Measurements from ENCODE around the gene PALD1.

PALD1 gene

GRCh38 chr10:70600512-70601395, 122.2 kb downstream of the PALD1 start:
- Histone ChIP-seq H3K9ac (ENCODE audit: low read length) (no peak overlapping the region), H3K27ac (ENCODE audit: low read depth, low read length) (no peak overlapping the region), H3K79me2 (ENCODE audit: insufficient read depth, low read length) (no peaks in the 10 kb centered on the region), H3K36me3 (ENCODE audit: low read length) (no peaks in the 10 kb centered on the region), H3F3A (ENCODE audit: insufficient read depth) (no peaks in the 10 kb centered on the region), H4K20me1 (ENCODE audit: low read depth, low read length) (no peaks in the 10 kb centered on the region), H2AFZ (ENCODE audit: low read depth, low read length, severe bottlenecking) (no peak overlapping the region), H3K27me3 (ENCODE audit: low read length) (no peaks in the 10 kb centered on the region), H3K9me3 (ENCODE audit: insufficient read depth, low read length) (no peaks in the 10 kb centered on the region), H3K4me3 (ENCODE audit: insufficient read depth, low read length, poor library complexity, severe bottlenecking) (no peak overlapping the region), H3K9me2 (replicated peaks; ENCODE audit: insufficient read depth, low read length) (no peaks in the 10 kb centered on the region), H3K4me2 (ENCODE audit: low read depth, low read length, poor library complexity, severe bottlenecking) (no peak overlapping the region)
- no peak for TF ChIP-seq CTCF (IDR thresholded peaks at IDR 0.05; ENCODE audit: insufficient read depth, low read length, poor library complexity, severe bottlenecking)
- no peak for TF ChIP-seq EZH2phosphoT487 (conservative IDR thresholded peaks at IDR 0.05; ENCODE audit: low read length)

GRCh38 chr10:70601746-70602145, 123.2 kb downstream of the PALD1 start:
- no peak overlapping the region for H3K4me2 ChIP-seq (ENCODE audit: low read depth, low read length, poor library complexity, severe bottlenecking)
- no peaks in the 10 kb centered on the region for H3K27me3 ChIP-seq (ENCODE audit: low read length)
- no peak overlapping the region for H3K9ac ChIP-seq (ENCODE audit: low read length)
- H3K4me3 ChIP-seq (ENCODE audit: insufficient read depth, low read length, poor library complexity, severe bottlenecking): no peak overlapping the region
- no peaks in the 10 kb centered on the region for H3K9me3 ChIP-seq (ENCODE audit: insufficient read depth, low read length)
- H4K20me1 ChIP-seq (ENCODE audit: low read depth, low read length): no peaks in the 10 kb centered on the region
- TF ChIP-seq EZH2phosphoT487 (conservative IDR thresholded peaks at IDR 0.05; ENCODE audit: low read length) (no peak), CTCF (IDR thresholded peaks at IDR 0.05; ENCODE audit: insufficient read depth, low read length, poor library complexity, severe bottlenecking) (no peak)
- H3K79me2 ChIP-seq (ENCODE audit: insufficient read depth, low read length): no peaks in the 10 kb centered on the region
- no peaks in the 10 kb centered on the region for H3F3A ChIP-seq (ENCODE audit: insufficient read depth)
- H3K9me2 ChIP-seq (replicated peaks; ENCODE audit: insufficient read depth, low read length): no peaks in the 10 kb centered on the region
- H3K36me3 ChIP-seq (ENCODE audit: low read length): no peaks in the 10 kb centered on the region
- H2AFZ ChIP-seq (ENCODE audit: low read depth, low read length, severe bottlenecking): no peak overlapping the region
- no peak overlapping the region for H3K27ac ChIP-seq (ENCODE audit: low read depth, low read length)

GRCh38 chr10:70602665-70603448, 124.3 kb downstream of the PALD1 start, which contains the start of gene PRF1:
TSS of gene PRF1 (minus strand) at chr10:70602741. CDS start at chr10:70600902, 1,839 bp downstream.
- no peak within 1 kb of the TSS for H3K9ac ChIP-seq (ENCODE audit: low read length)
- no peaks in the 10 kb centered on the region for H3K79me2 ChIP-seq (ENCODE audit: insufficient read depth, low read length)
- no peaks in the 10 kb centered on the region for H3K36me3 ChIP-seq (ENCODE audit: low read length)
- no peaks in the 10 kb centered on the region for H3K9me2 ChIP-seq (replicated peaks; ENCODE audit: insufficient read depth, low read length)
- H3K4me3 ChIP-seq (ENCODE audit: insufficient read depth, low read length, poor library complexity, severe bottlenecking): no peak within 1 kb of the TSS
- H3K27me3 ChIP-seq (ENCODE audit: low read length): no peaks in the 10 kb centered on the region
- H2AFZ ChIP-seq (ENCODE audit: low read depth, low read length, severe bottlenecking): no peak within 1 kb of the TSS
- no peak within 1 kb of the TSS for H3K27ac ChIP-seq (ENCODE audit: low read depth, low read length)
- no peaks in the 10 kb centered on the region for H3F3A ChIP-seq (ENCODE audit: insufficient read depth)
- no peak within 1 kb of the TSS for H3K4me2 ChIP-seq (ENCODE audit: low read depth, low read length, poor library complexity, severe bottlenecking)
- no peak for TF ChIP-seq EZH2phosphoT487 (conservative IDR thresholded peaks at IDR 0.05; ENCODE audit: low read length)
- TF ChIP-seq CTCF (IDR thresholded peaks at IDR 0.05; ENCODE audit: insufficient read depth, low read length, poor library complexity, severe bottlenecking): no peak
- H4K20me1 ChIP-seq (ENCODE audit: low read depth, low read length): no peaks in the 10 kb centered on the region
- H3K9me3 ChIP-seq (ENCODE audit: insufficient read depth, low read length): no peaks in the 10 kb centered on the region

All from SU-DHL-6 (cell line).